Peyer's patch (tissue), 4 donors: Measurements from ENCODE around the gene PPP2R3C. TPM values are rescaled to one million over a fixed set of nuclear protein-coding genes. Genes with fewer than 3 reads are reported as not detected.
"Not testable (repeated sequence)": the region's sequence is repeated elsewhere in the genome, so short reads cannot be mapped to it uniquely, and the experiment has no call there.

Experiments used
- DNase-seq, 3 donors: peaks; one replicate each; pipeline ENCODE4 v3.0.0-alpha.2; 2017 to 2019
- H3K27ac ChIP-seq, 4 donors: fragments of 200-600 bp; sonication (generic); one replicate each; pipeline ENCODE4 v1.5.1; 2016 to 2019
- H3K27me3 ChIP-seq, 2 donors: fragments of 200-600 bp; sonication (generic); one replicate each; pipeline ENCODE4 v1.5.1; 2019
- H3K36me3 ChIP-seq, 3 donors: fragments of 200-600 bp; sonication (generic); one replicate each; pipeline ENCODE4 v1.5.1; 2016 to 2019
- H3K4me1 ChIP-seq, 4 donors: fragments of 200-600 bp; sonication (generic); one replicate each; pipeline ENCODE4 v1.5.1; 2016 to 2019
- H3K4me3 ChIP-seq, 4 donors: fragments of 200-600 bp; sonication (generic); 1 replicate in 3 of 4; 2 replicates in 1 of 4; pipeline ENCODE4 v1.5.1; 2016 to 2019; ENCODE audit warnings: mild to moderate bottlenecking in 1 of 4
- H3K9me3 ChIP-seq, 4 donors: fragments of 200-600 bp; sonication (generic); one replicate each; pipeline ENCODE4 v1.5.1; 2016 to 2019; ENCODE audit warnings: mild to moderate bottlenecking in 1 of 4
- CTCF ChIP-seq, 6 experiments: fragments of 450-650 bp in 4 of 6; fragments of 200-600 bp in 2 of 6; sonication (generic) in 1 of 6; IDR thresholded peaks; one replicate each; pipeline ENCODE4 v1.5.1; 2017 to 2019; ENCODE audit warnings: antibody characterized with exemption in 6 of 6, mild to moderate bottlenecking in 3 of 6, moderate library complexity in 1 of 6
- POLR2A ChIP-seq, 2 donors: fragments of 450-650 bp; IDR thresholded peaks; one replicate each; pipeline ENCODE4 v1.5.1; 2017; ENCODE audit warnings: antibody characterized with exemption in 2 of 2, mild to moderate bottlenecking in 2 of 2, moderate library complexity in 2 of 2
- total RNA-seq, 4 donors: library from RNA; depleted of rRNA; stranded (reverse); fragments of >200 nt; gene quantifications; one replicate each; pipeline ENCODE4 v1.1.0, GENCODE V29; 2016

The PPP2R3C gene
- total RNA-seq, 4 donors from 2014 or later: 20.1 to 44.6 (median 33.6) TPM

- H3K9me3 ChIP-seq: no peaks in the 10 kb centered on the region
- no peak for DNase-seq
- H3K27ac ChIP-seq: peak overlapping the region; percentile 92 to 100 (median 98)
- H3K4me3 ChIP-seq: peak overlapping the region; percentile 72 to 94 (median 85)
- peaks cover 0 to 4% (median 0%) of the 10 kb centered on the region in 3 donors for H3K36me3 ChIP-seq
- TF ChIP-seq POLR2A (IDR thresholded peaks at IDR 0.05) (no peak), CTCF (IDR thresholded peaks at IDR 0.05) (no peak)
- H3K4me1 ChIP-seq: peaks cover 0 to 11% (median 6%) of the 10 kb centered on the region in 4 donors
- no peaks in the 10 kb centered on the region for H3K27me3 ChIP-seq
Measured at GRCh38 chr14:35044939-35045797, 76.6 kb downstream of the PPP2R3C start.

GRCh38 chr14:35043046-35043445, 78.7 kb downstream of the PPP2R3C start:
- Histone ChIP-seq H3K27ac (no peak overlapping the region), H3K36me3 (no peaks in the 10 kb centered on the region), H3K4me3 (no peak overlapping the region), H3K4me1 (peaks cover 0 to 10% (median 6%) of the 10 kb centered on the region in 4 donors), H3K9me3 (no peaks in the 10 kb centered on the region), H3K27me3 (no peaks in the 10 kb centered on the region)
- no peak for DNase-seq
- TF ChIP-seq POLR2A (IDR thresholded peaks at IDR 0.05) (no peak), CTCF (IDR thresholded peaks at IDR 0.05) (no peak)

GRCh38 chr14:35042632-35043031, 79.2 kb downstream of the PPP2R3C start:
- TF ChIP-seq POLR2A (IDR thresholded peaks at IDR 0.05): no peak
- TF ChIP-seq CTCF (IDR thresholded peaks at IDR 0.05): no peak
- no peak for DNase-seq
- no peak overlapping the region for H3K4me3 ChIP-seq
- no peaks in the 10 kb centered on the region for H3K36me3 ChIP-seq
- no peak overlapping the region for H3K27ac ChIP-seq
- H3K4me1 ChIP-seq: peaks cover 0 to 6% (median 5%) of the 10 kb centered on the region in 4 donors
- H3K27me3 ChIP-seq: no peaks in the 10 kb centered on the region
- H3K9me3 ChIP-seq: no peaks in the 10 kb centered on the region

GRCh38 chr14:35038312-35038711, 83.5 kb downstream of the PPP2R3C start:
- not testable (repeated sequence) for H3K36me3 ChIP-seq, H3K4me3 ChIP-seq, H3K27ac ChIP-seq, H3K4me1 ChIP-seq, H3K27me3 ChIP-seq, DNase-seq
- H3K9me3 ChIP-seq: peaks cover 0 to 11% (median 3%) of the 10 kb centered on the region in 4 donors

Other genes starting within 250 kb of the PPP2R3C start
- 10 to 100 TPM; 26.3 to 61.1 (median 29.1) TPM for gene BAZ1A, start 246.6 kb downstream of the PPP2R3C start, total RNA-seq
- 10 to 100 TPM; 52.0 to 63.1 (median 53.2) TPM for gene SRP54, start 139.0 kb downstream of the PPP2R3C start, total RNA-seq
- gene FAM177A1, start 75.7 kb downstream of the PPP2R3C start, total RNA-seq: 10 to 100 TPM; 31.4 to 60.8 (median 52.1) TPM
- 10 to 100 TPM; 29.2 to 52.0 (median 36.9) TPM for gene PRORP, start 562 bp upstream of the PPP2R3C start, total RNA-seq
- 100 to 1,000 TPM in 3 of 4 donors, 10 to 100 TPM in 1; 73.6 to 136 (median 116) TPM for gene PSMA6, start 170.4 kb upstream of the PPP2R3C start, total RNA-seq